Stimulated activated CD8-positive, alpha-beta memory T cell treated with anti-CD3 and anti-CD28 coated beads, Interleukin-4, amount 100 ng/mL, for 4 hours (primary cell): ENCODE data around the gene ASAH2.

Source experiments
- DNase-seq, 2 donors: peaks; one replicate each; pipeline ENCODE4 v3.0.0-alpha.2; 2020; ENCODE audit warnings: low read depth in 2 of 2, low spot score in 1 of 2

The ASAH2 gene

GRCh38 chr10:50210876-50211275 lies 40.4 kb downstream of the ASAH2 start:
- DNase-seq: no peak
